SKM-1 treated with dmso at 0.1 percent for 144 hours (cell line): Measurements from ENCODE around the gene CHAF1A.
A peak's percentile ranks its signal among the peaks of the same experiment; 100 is the strongest.

Experiments used
- DNase-seq: peaks from one replicate; lab custom pipeline; 2025; ENCODE audit not compliant: unreplicated experiment; lab: John Stamatoyannopoulos, UW

CHAF1A gene

DNA sequence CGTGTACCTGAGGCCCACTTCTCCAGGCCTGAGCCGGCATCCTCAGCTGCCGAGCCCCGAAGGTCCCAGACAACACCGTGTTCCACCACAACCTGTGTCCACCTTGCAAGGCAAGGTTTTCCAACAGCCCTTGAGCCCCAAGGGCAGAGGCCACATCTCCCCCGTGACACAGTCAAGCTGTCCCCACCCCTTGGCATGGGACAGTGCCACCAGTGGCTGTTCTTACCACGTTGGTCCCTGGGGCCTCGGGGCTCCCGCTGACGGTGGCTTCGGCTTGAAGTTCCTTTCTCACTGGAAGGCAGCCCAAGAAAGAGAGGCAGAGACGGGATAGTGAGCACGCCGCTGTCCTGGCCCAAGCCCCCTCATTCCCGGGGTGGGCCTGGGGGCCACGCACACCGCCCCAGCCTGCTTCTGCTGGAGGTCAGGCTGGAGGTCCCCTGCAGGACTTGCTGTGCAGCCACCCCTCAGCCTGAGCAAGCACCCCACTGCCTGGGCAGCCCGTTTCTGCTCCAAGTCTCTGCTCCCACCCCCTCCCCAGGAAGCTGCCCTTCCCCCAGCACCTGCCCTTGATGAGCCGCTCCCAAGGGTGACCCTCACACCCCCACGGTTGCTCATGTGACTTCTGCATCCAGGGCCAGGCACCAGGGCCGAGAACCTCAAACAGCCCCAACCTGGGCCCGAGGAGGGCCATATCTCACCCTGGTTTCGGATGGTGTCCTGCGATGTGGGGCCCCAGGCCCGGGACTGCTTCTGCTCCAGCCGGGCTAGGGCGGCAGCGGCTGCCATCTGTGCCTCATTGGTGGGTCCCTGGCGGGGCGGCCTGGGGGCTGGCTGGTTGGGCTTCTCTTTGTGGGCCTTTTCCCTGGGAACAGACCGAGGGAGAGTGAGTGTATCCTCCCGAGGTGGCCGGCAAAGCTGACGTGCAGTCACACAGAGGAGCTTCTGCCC lies 51.1 kb downstream of the CHAF1A start:
- DNase-seq: no peak

DNA sequence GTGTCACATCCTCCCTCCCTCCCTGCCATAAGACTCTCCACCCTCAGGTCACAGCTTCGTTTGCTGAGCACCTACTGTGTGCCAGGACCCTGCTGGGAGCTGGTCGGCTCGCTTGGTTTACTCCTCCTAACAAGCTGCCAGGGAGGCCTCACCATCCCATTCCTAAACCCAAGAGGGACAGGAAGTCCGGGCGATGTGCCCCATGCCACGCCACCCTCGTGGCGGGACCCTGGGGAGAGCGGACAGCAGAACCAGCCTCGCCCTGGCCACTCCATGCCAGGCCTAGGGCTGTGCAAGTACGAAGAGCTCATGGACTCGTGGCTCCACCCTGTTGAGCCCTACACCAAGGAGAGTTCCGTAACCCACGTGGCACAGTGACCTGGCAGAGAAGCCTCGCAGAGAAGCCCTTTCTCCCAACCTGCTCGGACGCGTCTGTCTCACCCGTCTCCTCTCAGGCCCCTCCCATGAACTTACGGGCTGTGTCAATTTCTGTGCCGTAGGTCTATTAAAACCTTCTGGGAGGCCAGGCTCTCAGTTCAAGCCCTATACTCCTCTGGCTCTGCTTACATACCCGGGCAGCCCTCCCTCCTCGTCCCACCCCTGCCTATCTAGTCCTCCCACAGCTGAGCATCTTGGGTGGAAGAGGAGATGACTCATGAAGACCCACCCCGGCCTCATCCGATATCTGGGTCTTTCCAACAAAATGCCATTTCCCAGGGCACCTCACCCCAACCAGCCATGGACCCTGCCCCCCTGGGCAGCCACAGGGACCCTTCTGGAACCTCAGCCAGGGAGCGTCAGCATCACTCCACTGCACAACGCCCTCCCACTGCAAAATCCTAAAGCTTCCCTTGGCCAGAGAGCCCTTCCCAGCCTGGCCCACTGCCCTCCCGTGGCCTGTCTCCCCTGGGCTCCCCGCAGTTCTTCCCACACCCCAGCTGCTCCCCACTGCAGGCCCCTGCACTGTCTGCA lies 52.6 kb downstream of the CHAF1A start:
- no peak for DNase-seq

DNA sequence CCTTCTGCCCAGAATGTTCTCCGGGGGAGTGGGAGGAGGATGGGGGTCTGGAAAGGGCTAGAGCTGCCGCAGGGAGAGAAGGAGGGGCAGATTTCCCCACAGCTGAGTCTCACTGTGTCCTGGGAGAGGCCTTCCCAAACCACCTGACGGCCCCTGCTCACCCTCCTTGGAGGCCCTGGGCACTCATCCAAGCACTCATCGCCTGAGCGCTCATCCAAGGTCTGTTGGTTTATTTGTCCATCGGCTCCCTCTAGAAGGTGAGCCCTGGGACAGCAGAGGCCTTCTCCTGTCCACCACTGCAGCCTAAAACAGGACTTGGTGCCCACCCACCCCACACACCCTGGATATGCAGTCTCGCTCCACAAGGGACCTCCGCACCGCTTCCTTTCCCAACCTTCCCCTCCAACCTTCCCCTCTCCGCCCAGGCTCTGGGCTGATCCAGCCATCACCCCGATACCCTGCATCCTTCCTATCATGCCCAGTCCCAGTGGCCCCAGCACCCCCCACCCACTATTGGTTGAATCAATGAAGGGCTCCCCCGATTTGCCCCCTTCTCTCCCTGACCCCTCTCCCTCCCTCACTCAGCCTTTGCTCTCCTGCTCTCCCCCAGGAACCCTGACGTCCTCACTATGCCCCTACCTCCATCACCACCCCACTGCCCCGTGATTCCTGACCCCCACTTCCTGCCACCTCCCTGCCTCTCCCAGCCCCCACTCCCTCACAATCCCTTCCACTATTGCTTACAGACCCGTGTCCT lies 53.5 kb downstream of the CHAF1A start:
- no peak for DNase-seq

DNA sequence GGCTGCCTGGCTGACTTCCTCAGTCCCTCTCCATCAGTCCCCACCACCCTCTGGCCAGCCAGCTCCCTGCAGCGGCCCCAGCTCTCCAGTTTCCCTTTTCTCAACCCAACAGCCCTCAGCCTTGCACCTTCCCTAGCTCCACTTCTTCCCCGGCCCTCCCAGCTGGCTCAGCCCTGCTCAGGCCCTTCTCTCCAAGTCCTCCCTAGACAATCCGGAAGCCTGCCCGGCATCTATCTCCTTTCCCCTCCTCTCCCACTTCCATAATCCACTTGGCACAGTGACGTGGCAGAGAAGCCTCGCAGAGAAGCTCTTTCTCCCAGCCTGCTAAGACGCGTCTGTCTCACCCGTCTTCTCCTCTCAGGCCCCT lies 54.0 kb downstream of the CHAF1A start:
- peak; percentile 42 for DNase-seq

DNA sequence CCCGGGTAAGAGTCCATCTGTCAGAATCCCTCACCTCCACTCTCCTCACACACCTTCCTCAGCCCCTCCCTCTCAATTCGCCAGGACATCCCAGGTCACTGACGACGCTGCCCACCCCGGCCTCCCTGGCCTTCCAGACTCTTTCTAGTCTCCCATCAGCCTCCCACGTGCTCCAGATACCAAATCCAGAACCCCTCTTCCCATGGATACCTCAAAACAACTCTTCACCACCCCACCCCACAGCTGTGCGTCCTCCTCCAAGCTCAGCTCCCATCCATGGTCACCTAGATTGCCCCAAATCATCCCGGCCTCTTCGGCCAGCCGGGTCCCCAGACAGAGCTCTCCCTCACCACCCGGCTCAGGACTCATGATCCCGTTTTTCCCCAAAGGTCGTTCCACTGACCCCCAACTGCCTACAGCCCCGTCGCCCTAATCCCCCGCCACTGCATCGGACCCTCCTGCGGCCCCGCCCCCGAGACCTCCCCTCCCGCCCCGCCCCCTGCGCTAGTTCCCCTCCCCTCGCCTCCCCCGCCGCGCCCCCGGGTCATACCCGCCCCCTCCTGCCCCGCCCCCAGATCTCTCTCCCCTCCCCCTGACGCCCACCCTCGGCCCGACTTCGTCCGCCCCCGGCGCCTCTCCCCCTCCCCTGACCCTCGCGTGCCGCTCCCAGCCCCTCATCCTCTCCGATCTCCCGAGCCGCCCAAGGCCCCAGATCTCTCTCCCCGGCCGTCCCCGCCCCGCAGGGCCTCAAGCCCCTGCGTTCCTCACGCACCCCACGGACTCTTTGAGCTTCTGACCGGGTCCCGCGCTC lies 54.6 kb downstream of the CHAF1A start:
- no peak for DNase-seq

DNA sequence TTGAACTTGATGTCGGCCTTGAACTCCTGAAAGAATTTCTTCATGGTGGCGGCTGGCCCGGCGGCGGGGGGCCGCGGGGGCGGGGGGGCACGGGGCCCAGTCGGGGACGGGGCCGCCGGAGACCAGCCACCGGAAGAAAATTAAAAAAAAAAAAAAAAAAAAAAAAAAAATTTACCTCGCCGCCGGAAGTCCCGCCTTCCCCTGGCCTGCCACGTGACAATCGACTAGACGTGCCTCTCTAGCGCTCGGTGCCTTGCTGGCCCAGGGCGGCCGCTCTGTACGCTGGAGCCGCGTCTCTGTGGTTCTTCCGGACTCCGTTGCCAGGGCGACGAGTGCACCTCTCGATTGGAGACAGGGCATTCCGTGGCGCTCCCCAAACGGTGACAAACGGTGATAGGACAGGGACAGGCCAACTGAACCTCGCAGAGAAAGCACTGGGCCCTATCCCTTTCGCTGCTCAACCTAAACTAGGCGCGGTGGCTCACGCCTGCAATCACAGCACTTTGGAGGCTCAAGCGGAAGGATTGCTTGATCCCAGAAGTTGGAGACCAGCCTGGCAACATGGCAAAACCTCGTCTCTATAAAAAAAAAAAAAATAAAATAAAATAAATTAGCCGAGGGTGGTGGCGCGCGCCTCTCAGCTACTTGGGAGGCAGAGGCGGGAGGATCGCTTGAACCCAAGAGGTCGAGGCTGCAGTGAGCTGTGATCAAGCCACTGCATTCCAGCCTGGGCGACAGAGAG lies 55.4 kb downstream of the CHAF1A start, which contains the start of gene UBXN6:
Gene UBXN6, minus strand, starts transcription at position 141 of the 742 bp plus-strand sequence. Its CDS starts 97 bp downstream, at position 44.
- peak; percentile 94 for DNase-seq

DNA sequence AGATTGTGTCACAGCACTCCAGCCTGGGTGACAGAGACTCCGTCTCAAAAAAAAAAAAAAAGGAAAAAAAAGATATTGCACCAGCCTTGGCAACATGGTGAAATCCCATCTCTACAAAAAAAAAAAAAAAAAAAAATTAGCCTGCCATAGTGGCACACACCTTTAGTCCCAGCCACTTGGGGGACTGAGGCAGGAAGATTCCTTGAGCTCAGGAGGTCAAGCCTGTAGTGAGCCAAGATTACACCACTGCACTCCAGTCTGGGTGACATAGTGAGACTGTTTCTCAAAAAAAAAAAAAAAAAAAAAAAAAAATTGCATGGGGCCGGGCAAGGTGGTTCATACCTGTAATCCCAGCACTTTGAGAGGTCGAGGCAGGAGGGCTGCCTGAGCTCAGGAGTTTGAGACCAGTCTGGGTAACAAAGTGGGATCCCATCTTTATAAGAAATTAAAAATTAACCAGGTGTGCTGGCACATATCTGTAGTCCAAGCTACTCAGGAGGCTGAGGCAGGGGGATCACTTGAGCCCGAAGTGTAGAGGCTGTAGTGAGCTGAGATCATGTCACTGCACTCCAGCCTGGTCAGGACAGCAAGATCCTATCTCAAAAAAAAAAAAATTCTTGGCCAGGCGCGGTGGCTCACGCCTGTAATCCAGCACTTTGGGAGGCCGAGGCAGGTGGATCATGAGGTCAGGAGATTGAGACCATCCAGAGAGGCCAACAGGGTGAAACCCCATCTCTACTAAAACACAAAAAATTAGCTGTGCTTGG lies 62.6 kb downstream of the CHAF1A start:
- no peak for DNase-seq

DNA sequence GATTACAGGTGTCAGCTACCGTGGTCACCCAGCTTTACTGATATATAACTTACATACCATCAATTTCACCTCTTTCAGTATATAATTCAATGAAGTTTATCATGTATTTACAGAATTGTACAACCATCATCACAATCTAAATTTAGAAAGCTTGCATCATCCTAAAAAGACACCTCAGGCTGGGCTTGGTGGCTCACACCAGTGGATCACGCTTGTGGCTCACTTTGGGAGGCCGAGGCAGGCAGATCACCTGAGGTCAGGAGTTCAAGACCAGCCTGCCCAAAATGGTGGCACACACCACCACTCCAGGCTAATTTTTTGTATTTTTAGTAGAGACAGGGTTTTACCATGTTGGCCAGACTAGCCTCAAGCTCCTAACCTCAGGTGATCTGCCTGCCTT lies 65.4 kb downstream of the CHAF1A start:
- DNase-seq: no peak

DNA sequence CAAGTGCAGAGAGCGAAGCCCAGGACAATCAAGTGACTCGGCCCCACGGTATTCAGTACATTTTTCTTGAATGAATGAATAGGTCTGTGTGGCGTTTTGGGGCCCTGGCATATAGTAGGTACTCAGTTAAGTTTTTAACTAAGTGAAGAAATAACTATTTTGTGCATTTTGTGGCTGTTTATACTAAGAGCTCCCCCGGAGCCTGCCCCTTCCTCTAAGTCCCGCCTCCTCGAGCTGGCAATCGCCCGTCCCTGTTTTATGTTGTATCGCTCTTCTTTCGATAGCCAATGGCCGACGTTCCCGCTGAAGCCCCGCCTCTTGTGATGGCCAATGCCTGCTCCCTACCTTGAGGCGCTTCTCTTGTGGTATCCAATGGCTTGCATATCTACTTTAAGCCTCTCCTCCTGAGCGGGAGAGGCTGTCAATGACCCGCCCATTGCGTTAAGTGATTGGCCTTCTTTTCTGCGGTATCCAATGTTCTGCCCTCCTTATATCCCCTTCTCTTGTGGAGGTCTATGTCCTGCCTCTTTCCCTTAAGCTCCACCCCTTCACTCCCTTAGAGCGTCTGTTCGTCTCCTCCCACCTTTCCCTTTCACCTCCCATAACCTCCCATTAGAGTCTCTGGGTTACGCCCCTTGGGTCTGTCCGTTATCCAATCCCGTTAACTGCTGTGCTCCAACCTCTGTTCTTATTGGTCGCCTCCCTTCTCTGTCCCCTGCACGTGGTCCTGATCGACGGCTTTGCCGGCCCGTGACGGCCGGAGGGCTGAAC lies 69.1 kb downstream of the CHAF1A start:
- DNase-seq: peak; percentile 100

DNA sequence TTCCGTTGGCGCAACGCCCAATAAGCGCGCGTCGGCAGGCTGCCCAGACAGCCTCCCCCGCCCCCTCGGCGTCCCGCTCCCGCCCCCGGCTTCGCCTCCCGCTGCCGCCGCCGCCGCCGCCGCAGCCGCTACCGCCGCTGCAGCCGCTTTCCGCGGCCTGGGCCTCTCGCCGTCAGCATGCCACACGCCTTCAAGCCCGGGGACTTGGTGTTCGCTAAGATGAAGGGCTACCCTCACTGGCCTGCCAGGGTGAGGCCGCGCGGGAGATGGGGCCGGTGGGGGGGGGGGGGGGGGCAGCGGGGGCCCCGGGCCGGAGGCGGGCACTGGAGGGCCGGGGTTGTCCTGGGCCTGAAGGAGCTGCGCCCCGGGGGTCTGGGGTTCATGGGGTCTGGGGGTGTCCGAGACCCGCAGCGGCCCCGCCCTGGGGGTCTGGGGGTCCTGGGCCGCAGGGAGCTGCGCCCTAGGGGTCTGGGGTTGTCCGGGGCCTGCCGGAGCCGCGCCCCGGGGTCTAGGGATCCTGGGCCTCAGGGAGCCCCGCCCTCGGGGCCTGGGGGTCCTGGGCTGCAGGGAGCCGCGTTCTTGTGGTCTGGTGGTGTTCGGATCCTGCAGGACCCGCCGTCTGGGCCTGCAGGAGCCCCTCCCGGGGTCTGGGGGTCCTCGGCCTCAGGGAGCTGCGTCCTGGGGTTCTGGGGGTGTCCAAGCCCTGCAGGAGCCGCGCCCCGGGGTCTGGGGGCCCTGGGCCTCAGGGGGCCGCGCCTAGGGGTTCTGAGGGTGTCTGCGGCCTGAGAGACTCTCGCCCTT lies 69.9 kb downstream of the CHAF1A start, which contains the start of gene HDGFL2:
Gene HDGFL2, plus strand, starts transcription at position 124 of the 801 bp plus-strand sequence. Its CDS starts 54 bp downstream, at position 178.
- no peak for DNase-seq

DNA sequence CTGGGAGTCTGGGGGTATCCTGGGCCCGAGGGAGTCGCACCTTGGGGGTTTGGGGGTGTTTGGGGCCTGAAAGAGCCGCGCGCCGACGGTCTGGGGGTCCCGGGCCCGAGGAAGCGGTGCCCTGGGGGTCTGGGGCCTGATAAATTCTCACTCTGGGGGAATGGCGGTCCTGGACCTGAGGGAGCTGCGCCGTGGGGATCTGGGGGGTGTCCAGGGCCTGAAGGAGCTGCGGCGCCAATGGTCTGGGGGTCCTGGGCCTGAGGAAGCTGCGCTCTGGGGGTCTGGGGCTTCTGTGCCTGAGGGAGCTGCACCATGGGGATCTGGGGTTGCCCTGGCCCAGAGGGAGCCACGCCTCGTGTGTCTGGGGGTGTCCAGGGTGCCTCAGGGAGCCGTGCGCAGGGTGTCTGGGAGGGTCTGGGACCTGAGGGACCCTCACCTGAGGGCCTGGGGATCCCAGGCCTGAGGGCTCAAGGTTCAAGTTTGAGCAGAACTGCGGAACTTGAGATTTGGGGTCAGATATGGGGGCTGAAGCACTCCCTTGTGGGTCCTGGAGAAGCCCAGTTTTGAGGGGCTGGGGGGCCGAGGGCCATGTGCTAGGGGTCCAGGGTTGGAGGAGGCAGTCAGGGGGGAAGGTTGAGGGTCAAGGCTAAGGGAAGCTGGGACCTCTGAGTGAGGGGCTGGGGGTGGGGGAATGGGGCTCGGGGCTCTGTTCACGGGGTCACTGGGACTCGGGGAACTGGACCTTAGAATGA lies 70.7 kb downstream of the CHAF1A start:
- no peak for DNase-seq

DNA sequence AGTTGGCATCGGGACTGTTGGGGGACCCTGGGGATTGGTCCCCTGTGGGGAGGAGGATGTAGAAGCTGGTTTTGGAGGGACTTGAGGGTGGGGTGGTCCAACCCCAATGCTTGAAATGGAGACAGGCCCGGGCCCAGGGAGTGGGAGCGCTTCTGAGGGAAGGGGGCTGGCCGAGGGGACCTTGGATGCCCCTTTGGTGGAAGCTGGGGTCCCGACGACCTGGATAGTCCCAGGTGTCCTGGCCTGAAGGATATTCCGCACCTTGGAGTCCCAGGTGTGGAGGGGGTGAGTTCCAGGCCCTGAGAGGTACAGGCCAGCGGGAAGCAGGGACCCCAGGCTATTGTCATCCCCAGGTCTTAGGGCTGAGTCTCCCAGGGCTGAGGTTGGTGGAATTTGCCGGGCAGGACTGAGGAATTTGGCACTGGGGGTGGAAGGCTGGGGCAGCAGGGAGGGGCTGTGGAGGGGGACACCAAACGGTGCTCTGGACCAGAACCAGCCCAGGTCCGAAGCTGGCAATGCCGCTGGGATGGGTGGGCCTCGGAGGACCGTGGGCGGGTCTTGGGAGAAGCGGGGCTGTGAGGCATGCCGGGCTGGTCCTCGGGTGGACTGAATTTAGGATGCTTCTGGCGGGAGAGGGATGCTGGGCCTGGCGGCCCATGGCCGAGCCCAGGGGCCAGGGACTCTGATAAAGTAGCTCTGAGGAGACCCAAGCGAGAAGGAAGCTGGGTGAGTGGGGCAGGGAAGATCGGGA lies 71.5 kb downstream of the CHAF1A start:
- no peak for DNase-seq

DNA sequence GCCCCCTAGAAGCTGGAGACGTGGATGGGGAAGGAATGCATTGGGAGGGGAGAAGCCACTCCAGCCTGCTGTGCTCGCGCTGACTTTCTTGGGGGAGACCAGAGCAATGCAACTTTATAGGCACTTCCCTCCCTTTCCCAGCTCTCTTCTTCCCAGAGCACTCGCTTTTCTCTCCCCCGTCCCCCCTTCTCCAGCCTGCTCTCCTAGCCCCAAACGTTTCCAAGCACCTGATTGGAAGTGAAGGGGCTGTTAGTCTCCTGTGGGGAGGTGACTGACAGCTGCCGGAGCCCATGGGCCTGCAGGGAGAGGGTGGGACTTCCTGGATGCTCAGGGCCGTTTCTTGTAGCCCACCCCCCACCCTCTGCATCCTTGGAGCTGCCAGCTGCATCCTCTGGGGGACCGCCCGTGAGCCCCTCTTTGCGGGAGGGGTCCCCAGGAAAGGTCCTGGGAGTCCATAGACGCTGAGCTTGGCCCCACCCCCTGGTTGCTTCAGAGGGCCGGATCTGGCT lies 72.1 kb downstream of the CHAF1A start:
- no peak for DNase-seq

DNA sequence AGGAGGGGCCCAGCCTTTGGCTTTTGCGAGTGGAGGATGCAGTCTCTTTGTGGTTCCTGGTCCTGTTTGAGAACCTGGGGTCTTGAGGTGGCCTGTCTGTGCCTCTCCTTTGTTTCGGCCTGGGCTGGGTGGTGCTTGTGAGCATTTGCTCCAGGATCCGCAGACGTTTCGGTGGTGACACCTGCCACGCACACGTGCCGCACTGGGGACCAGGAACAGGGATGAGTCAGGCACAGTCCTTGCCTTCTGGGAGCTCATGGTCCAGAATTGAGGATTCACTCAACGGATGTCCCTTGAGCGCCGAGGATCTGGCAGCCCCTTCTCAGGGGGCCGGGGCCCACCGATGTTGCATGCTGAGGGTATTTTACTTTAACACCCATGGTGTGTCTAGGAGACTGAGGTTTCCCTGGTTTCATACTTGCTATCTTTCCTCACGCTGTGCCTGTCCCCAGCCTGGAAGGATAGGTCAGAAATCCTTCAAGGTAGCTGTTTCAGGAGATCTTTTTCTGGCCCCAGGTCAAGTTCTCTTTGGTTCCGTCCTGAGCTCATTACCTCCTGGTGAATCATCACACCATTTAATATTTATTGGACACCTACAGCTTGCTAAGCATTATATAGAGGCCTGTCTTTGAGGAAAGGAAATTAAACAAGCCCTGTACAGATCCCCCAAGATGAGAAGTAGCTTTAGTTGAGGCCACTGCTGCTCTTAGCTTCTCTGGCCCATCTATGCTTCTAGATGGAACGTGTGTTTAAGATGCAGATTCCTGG lies 74.8 kb downstream of the CHAF1A start:
- no peak for DNase-seq
